Activated CD4-positive, alpha-beta T cell treated with anti-CD3 and anti-CD28 coated beads for 4 hours (primary cell): ENCODE data around the gene DLGAP5.

Source experiments
- DNase-seq, 2 donors: peaks; one replicate each; pipeline ENCODE4 v3.0.0-alpha.2; 2020

Gene DLGAP5

DNA sequence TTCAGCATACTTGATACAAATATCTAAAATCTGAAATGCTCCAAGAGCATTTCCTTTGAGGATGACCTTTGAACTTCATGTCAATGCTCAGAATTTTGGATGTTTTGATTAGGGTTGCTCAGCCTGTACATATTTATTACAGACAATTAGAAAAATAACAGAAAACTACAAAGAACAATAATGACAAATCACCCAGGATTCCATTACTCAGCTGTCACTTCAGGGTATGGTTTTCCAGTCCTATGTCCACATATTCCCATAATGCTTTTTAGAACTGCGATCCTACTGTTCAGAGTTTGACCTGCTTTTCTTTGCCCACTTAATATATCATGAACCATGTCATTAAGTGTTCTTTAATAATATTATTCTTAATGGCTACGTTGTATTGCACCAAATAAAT is 11.4 kb downstream of the DLGAP5 start:
- no peak for DNase-seq

DNA sequence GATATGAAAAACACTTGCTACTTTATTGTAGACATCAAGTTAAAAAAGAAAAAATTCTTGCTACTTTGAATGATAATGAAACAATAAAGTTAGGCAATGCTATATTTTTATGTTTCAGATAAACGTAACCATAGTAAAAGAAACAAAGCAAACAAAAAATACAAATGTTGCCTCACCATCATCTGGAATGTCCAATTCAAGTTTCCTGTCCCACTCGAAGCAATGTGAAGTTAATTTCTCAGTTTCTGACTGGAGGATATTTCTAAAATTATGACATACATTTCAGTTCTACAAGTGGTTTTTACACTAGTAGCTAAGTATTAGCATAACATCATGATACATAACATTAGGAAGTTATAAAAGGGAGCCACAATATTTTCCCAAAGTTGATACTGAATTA is 20.9 kb downstream of the DLGAP5 start:
- DNase-seq, result no peak

DNA sequence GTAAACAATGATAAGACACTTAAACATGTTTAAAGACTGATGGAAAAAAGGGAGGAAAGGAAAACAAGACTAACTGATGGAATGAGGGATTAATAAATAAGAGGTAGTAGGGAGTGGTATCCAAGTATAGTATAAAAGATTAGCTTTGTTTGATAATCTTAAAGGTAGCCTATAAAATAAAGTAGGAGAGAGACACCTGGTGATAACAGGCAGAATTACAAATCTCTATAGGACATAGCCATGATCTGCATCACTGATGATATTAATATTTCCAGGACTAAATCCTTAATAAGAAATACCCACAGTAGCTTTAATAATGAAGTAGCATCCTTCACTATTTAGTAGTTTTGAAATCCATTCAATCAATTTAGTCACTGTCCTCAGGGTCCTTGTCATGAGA is 30.4 kb downstream of the DLGAP5 start:
- DNase-seq, result no peak

DNA sequence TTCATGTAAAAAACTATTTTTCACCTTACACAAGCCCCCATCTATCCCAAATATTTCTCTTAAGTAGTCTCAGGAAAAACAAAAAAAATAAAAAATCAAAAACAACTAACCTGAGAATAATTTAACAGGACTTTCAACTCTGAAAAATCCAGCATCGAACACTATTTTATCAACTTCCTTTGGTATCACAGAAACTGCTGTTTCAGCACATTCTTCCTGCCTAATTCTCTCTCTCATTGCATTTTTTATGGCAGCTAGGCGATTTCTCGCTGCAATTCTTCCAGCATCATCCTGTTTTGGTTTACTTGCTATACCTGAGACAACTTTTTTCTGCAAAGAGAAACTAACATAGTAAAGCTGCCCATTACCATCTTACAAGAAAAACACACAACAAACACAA is 33.0 kb downstream of the DLGAP5 start:
- no peak for DNase-seq

DNA sequence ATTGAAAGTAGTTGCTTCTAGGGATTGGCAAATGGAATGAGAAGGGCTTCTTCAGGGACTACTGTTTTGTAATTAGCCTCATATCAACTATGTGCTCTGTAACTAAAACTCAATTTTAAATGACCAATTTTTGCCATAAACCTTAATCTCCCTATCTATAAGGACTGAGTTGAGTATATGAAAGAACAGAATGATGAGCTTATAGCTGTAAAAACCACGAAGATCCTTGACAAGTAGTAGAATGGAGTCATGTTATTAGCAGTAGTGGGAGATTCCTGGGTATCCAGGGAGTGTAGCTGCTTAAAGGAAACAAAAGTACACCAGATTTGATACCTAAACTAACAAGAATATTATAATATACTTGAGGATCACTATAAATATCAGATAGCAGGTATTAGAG is 34.3 kb downstream of the DLGAP5 start:
- DNase-seq, result no peak

DNA sequence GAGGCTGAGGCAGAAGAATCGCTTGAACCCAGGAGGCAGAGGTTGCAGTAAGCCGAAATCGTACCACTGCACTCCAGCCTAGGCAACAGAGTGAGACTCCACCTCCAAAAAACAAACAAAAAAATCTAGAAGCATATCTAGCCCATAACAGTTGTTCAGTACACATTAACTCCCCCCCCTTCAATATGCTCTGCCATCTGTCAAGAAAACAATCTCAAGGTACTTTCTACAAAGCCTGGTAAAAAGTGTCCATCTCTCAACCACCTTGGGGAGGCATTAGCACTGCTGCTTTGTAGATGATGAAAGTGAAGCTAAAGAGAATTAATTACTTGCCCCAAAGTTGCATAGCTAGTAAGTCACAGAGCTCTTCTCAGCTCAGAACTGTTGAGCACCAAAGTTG is 37.4 kb downstream of the DLGAP5 start:
- DNase-seq, result no peak

DNA sequence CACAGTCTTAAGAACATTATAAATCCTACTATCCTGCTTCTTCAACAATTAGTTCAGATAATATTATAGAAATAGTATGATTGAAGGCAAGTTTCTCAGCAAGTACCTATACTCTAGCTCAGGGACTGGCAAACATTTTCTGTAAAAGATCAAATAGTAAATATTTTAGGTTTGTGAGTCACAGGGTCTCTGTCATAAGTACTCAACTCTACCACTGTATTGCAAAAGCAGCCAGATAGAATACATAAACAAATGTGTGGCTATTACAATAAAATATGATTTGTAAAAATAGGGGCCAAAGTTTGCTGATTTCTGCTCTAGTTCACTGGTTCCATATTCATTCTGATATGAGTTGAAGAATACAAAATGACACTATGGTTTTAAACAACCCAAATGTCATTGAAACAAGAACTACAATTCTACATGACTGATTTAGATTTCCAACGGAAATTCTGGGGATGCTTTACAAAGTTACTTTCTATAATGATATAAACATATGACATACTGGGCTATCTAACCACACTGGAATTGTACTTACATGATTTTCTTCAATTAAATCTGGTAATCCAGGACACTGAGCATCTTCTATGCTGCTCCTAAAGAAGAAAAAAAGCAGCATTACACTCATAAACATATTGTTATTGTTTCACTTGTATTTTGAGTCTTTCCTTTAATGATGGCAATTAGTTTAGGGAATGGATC is 39.2 kb downstream of the DLGAP5 start:
- DNase-seq, result no peak

DNA sequence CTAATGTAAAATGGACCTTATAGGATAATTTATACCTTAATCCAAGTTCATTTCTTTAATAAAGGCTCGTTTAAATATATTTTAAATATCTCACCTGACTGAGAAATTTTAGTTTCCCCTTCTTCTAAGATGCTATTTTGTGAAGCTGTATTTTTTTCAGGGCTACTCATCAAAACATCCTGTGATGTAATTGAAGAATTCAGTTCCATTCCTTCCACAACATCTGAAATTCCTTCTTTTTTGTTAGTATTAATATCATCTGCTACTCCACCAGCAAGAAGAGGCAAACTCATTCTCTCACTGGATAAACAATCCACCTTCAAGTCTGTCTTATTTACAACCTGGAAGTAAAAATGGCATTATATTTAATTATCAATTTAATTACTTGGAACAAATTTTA is 39.8 kb downstream of the DLGAP5 start:
- DNase-seq, result no peak

DNA sequence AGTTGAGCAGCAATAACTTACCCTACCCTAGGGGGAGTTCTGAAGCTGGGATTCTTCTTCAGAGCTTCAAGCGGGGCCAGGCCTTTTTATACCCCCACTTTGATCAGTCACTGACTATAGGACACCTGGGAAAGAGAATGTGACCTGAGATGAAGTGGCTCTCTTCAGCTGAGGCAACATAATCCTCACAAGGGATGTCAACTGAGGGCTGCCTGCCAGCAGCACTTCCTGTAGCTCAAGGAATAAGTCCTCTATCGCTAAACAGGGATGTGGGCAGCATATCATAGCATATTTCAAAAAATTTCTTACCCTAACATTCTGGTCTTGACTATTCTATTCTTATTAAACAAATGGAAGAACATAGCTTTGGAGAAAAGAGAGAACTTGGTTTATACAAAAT is 45.0 kb downstream of the DLGAP5 start:
- no peak for DNase-seq

DNA sequence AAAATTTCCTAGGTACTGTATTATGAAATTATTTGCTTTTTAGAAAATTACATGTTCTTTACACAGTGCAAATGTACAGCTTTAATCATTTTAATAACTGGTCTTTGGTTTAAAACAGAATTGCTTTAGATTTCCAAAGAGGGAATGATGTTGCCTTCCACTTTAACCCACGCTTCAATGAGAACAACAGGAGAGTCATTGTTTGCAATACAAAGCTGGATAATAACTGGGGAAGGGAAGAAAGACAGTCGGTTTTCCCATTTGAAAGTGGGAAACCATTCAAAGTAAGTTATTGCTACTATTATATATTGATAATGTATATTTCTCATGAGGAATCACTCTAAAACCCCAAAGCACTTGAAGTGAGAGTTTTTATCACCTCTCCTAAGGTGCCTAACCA is 48.9 kb downstream of the DLGAP5 start:
- DNase-seq, result no peak

DNA sequence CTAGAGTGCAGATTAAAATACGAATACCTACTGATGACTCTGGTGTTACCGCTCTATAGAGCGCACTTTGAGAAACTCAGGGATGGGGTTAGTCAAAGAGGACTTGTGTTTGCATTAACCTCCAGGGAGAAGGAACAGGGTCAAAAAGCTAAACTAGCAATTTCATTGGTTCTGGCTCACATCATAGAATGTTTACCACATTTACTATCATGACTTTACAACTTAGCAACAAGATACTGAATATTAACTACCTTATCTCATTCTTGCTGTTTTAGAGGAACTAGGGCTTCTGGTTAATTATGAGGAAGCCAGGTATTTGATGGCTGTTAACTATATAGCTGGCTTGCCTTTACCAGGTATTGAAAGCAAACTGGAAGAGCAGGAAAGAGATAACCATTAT is 49.6 kb downstream of the DLGAP5 start:
- no peak for DNase-seq

DNA sequence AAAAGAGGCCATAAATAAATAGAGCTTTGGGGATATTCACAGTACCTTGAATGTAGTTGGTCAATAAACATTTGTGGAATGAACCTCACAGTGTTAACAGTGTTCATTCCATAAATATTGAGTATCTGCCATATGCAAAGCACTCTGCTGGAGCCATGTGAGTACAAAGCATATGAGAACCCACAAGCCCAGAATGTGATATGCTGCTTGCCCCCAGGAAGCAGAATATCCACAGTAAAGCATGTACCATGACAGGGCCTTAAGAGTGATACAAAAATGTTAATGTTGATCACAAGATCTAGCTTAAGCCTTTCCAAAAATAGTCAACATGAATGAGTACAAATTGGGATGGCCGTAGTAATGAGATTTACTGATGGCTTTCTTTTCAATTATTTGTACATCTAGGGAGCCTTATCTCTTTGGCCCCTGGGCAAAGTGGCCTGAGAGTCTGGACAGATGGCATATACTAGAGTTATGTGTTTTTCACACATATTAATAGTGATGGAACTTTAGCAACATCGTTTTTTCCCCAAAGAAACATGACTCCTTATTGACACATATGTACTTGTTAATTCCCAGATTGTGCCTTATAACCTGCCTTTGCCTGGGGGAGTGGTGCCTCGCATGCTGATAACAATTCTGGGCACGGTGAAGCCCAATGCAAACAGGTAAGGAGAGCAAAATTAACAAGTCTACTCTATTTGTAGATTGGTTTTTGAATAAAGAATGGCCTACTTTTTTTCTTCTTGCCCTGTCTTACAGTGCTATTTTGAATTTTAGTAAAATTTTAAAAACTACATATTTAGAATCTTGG is 51.5 kb downstream of the DLGAP5 start:
- DNase-seq, result no peak

DNA sequence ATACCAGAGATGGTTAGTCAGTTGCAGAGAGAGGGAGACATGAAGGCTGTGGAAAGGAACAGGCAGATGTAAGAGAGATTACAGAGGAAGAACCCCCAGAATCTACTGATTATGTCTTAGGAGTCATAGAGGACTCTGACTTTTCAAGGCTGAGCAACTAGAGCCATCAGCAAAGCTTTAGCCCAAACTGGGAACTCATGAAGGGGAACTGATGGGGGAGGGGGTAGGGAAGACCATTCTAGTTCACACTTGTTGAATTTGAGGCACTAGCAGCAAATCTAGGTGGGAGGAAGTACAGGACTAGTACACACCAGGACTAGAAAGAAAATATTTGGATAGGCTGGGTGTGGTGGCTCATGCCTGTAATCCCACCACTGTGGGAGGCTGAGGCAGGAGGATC is 52.2 kb downstream of the DLGAP5 start:
- DNase-seq, result no peak

DNA sequence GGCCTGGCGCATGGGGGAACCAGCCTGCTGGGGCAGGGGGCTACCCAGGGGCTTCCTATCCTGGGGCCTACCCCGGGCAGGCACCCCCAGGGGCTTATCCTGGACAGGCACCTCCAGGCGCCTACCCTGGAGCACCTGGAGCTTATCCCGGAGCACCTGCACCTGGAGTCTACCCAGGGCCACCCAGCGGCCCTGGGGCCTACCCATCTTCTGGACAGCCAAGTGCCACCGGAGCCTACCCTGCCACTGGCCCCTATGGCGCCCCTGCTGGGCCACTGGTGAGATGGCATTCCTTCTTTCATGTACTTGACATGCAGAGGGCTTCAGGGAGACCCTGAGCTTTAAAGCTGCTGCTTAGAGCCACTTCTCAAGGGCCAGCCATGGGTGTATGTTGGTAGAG is 53.3 kb downstream of the DLGAP5 start:
- no peak for DNase-seq

DNA sequence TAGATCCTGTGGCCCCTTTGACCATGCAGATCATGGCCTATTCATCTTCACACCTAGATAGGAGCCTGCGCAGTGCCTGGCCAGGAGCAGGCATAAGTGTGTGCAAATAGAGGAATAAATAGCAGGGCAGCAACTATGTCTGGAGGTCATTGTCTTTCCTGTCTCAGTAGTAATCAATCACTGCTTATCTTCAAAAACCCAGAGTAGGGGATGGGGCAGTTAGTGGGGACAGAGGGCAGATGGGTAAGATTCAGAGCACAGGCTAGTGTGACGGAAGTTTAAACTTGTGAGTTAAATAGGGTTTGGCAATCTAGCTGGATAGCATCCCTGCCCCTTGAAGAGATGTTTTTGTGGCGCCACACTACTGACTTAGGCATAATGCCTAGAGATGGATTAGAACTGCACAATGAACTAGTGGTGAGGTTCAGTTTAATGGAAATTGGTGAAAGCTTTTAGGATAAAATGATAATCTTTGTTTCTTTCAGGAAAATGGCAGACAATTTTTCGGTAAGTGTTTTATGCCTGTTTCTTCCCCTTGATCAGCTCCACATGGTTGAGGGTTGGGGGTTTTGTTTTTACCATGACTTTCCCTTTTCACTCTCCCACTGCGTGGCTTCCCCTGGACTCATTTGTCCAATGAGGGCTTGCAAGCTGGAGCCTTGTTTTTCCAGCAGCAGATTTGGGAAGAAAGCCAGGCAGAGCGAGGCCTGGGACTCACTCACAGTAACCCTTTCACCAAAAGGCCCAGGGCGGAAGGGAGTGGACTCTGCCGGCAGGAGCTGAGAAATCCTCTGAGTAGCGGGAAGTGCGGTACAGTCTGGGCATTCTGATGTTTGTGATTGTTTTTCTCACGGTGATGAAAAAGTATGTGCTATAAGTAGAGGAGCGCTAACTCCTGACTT is 54.2 kb downstream of the DLGAP5 start:
- DNase-seq, result no peak

DNA sequence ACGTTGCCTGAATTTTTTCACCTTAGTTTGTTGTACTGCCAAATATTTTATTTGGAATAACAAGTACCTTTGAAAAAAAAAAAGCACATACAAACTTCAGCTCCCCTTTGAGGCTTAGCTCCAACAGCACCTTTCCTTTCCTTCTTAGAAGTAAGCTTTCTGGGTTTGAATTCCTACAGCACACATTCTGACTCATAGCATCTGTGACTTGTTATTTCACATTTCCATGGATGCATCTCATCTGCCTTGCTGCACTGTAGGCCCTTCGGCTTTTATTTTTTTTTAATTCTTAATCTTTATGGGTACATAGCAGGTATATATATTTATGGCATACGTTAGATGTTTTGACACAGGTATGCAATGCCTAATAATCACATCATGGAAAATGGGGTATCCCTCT is 55.1 kb downstream of the DLGAP5 start:
- no peak for DNase-seq

DNA sequence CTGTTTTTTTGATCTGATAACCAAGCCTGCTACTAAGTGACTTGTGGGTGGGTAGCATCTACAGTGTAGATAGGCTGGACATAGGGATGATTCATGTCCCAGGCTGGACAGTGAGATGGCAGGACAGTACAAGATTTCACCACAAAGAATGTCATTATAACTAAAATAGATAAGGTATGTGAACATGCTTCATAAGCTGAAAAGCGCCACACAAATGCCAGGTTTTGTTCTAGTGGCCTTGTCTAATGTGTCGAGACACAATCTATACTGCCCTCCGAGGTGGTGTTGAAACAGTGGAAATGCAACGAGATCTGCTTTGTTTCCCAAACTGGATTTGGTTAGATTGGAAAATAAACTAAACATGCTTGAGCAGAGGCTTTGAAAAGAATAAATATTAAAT is 58.0 kb downstream of the DLGAP5 start:
- DNase-seq, result no peak

DNA sequence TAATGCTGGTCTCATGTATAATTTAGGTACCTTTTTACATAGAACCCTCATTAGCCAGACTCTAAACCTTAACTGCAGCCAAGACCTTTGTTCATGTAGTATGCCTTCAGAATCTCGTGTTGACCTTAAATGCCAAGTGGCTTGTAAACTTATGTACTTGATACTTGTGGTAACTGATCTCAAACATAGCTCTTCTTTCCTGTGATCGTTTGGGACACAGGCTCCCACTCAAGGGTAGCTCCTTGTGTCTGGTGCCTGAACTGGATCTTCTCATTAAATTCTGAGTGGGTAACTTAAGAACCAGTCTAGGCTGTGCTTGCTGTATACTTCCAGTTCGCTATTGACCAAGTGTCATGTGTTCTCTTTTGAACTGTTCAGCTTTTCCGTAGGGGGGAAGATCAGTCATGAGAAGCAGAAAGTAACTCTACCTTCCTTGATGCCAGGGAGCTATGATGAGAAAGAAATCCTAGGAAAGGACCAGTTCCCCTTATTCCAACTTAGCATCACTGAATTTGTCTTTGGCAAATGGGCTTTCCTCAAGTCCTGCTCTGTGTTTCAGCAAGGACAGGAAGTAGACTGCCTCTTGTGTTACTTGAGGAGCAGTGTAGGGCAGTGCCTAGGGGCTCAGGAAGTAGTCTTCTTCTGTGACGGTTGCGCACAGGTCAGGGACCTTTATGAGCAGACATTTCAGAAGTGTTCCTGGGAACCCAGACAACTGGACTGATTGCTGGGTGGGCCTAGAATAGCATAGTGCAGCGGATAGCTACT is 59.8 kb downstream of the DLGAP5 start:
- DNase-seq, result no peak

DNA sequence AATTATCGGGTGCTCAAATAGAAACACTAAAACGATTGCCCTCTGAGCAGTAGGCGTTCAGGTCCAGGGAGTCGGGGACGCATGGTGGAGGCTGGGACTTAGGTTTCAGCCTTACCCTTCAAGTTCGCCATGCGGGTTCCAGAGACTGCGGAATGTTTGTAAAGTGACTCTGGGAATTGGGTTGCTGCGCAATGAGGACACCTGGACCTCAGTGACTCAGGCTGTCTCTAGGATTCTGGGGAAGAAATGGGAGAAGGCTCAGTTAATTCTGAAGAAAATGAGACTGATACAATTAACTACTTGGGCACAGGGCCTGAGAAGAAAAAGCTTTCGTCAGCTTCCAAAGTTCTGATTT is 61.2 kb downstream of the DLGAP5 start:
- no peak for DNase-seq

DNA sequence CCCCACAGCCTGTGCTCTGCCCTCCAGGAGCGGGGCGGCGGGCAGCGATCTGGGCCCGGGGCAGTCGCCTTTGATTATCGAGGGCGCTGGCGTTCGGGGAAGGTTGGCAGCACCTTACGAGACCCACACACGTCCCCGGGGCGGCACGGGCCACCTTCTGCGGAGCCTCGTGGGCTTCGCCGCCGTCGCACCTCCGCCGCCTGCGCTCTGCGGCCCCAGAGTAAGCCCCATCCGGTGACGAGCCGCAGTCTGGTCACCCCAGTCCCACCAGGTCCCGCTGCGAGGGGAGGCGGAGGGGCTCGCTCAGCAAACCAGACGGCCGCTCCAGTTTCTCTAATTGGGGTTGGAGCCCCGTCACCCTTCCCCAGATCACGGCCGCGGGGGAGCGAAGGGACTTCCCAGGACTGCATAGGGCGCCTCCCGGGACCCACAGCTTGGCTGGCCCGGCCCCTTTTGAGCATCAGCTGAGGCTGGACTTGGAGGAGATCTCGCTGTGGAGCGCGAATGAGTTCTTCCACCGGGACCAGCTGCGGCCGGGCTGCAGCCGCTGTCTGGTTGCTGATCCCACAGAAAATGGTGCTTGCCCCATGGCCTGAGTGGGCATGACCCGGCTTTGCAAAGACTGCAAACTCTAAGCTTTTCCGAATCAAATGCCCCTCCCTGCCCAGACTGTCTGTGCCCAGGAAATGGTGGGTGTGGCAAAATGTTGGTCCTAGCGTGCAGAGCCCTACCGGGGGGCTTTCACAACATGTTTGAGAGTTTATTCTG is 61.8 kb downstream of the DLGAP5 start:
- peak; percentile 50 to 53 for DNase-seq

DNA sequence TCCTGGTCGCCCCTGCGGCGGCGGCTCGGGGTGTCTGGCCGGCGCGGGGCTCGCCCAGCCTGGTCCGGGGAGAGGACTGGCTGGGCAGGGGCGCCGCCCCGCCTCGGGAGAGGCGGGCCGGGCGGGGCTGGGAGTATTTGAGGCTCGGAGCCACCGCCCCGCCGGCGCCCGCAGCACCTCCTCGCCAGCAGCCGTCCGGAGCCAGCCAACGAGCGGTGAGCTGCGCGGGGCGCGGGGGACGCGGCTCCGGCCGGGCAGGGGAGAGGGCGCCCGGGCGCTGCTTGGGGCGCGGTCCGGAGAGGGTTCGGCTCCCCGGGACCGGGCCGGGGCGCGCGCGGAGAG is 62.3 kb downstream of the DLGAP5 start, which contains the start of gene LGALS3:
Gene LGALS3 (plus strand): TSS at position 167 of the 342 bp plus-strand sequence. CDS start 8,122 bp downstream, outside the sequence.
- peak; percentile 20 to 34 for DNase-seq
